ENCODE results near the gene CORO7. TPM values are rescaled to one million over a fixed set of nuclear protein-coding genes. Genes with fewer than 3 reads are reported as not detected.
A peak's percentile ranks its signal among the peaks of the same experiment; 100 is the strongest.

CORO7 gene
- total and polyA plus RNA-seq, 9 of the 15 experiments (the other 6 are each of a cell fraction or from before 2014, with no cell fraction given): 0.45 to 77.2 (median 18.7) TPM

GRCh38 chr16:4425378-4426020 lies 9.1 kb upstream of the CORO7 start, which contains the start of gene DNAJA3 (continued):
- TF ChIP-seq NRF1 (conservative IDR thresholded peaks at IDR 0.05 in 1 of 2, IDR thresholded peaks at IDR 0.05 in 1 of 2) (peak; percentile 100), ZNF609 (CRISPR knock-in tag; IDR thresholded peaks at IDR 0.05; ENCODE audit: borderline replicate concordance) (peak; percentile 89; the same call in 1 of the 2 replicates), MAZ (CRISPR knock-in tag; conservative IDR thresholded peaks at IDR 0.05 in 1 of 2, IDR thresholded peaks at IDR 0.05 in 1 of 2) (peak; percentile 46 to 62), RBFOX2 (IDR thresholded peaks at IDR 0.05; ENCODE audit: low read depth, low read length) (peak; percentile 97), E2F6 (IDR thresholded peaks at IDR 0.05; ENCODE audit: borderline replicate concordance in 1 of 2, extremely low read depth in 1 of 2, insufficient read depth in 1 of 2, insufficient read length in 1 of 2, low read depth in 1 of 2, low read length in 1 of 2, poor library complexity in 1 of 2, severe bottlenecking in 1 of 2) (peak; percentile 73 to 74), AFF4 (CRISPR knock-in tag; IDR thresholded peaks at IDR 0.05) (no peak), CEBPB (tag; IDR thresholded peaks at IDR 0.05) (peak; percentile 68; the same call in 1 of the 2 replicates), PRDM10 (IDR thresholded peaks at IDR 0.05; ENCODE audit: partially characterized antibody) (peak; percentile 70), TAF9B (IDR thresholded peaks at IDR 0.05; ENCODE audit: partially characterized antibody) (peak; percentile 96), HNRNPK (IDR thresholded peaks at IDR 0.05; ENCODE audit: low read depth, low read length, poor library complexity, severe bottlenecking) (no peak)

Measured in K562 (cell line).